SK-MEL-5 (cell line): ENCODE measurements around the gene PROK1. TPM values are rescaled to one million over a fixed set of nuclear protein-coding genes. Genes with fewer than 3 reads are reported as not detected.

Experiments
- DNase-seq: peaks from one replicate; pipeline ENCODE4 v3.0.0-alpha.2; 2016; ENCODE audit warnings: low read depth, low spot score
- in situ Hi-C: cut with HindIII; loops from 2 replicates; pipeline ENCODE4 v1.10.0; 2016; ENCODE audit warnings: low sequenced_read_pairs, high pct_unique_total_duplicates, low pct_unique_long_range_greater_than_20kb
- total RNA-seq: library from RNA; depleted of rRNA; stranded (reverse); fragments of >200 nt; shearing (Covaris generic); gene quantifications from 2 replicates; pipeline ENCODE4 v1.2.3, GENCODE V29; 2014

The PROK1 gene
- total RNA-seq, 1 experiment from 2014 or later: not detected

- DNase-seq: no peak
- in situ Hi-C loops: no loop called here
These were observed 6.3 kb downstream of the PROK1 start for GRCh38 chr1:110457206-110457605.

GRCh38 chr1:110460253-110461220, 9.6 kb downstream of the PROK1 start:
- in situ Hi-C loops: no loop called here
- DNase-seq: peak; percentile 87

- in situ Hi-C loops: no loop called here
- no peak for DNase-seq
These were observed 11.1 kb downstream of the PROK1 start for GRCh38 chr1:110462093-110462492.

GRCh38 chr1:110462964-110463363, 12.0 kb downstream of the PROK1 start:
- in situ Hi-C loops: no loop called here

GRCh38 chr1:110463725-110464124, 12.8 kb downstream of the PROK1 start:
- peak; percentile 29 for DNase-seq
- in situ Hi-C loops: no loop called here

More at GRCh38 chr1:110462964-110463363, 12.0 kb downstream of the PROK1 start:
- DNase-seq: peak; percentile 81

- DNase-seq: no peak
- in situ Hi-C loops: no loop called here
These were observed 13.4 kb downstream of the PROK1 start for GRCh38 chr1:110464340-110464739.

- DNase-seq: no peak
- in situ Hi-C loops: no loop called here
These were observed 14.3 kb downstream of the PROK1 start for GRCh38 chr1:110465038-110465813.

GRCh38 chr1:110465814-110466380, 14.9 kb downstream of the PROK1 start:
- DNase-seq: no peak
- in situ Hi-C loops: no loop called here

GRCh38 chr1:110466646-110467280, 15.8 kb downstream of the PROK1 start:
- DNase-seq: no peak
- in situ Hi-C loops: no loop called here

GRCh38 chr1:110471131-110471530, 20.2 kb downstream of the PROK1 start:
- peak; percentile 11 for DNase-seq
- in situ Hi-C loops: no loop called here

GRCh38 chr1:110472546-110472945, 21.6 kb downstream of the PROK1 start:
- in situ Hi-C loops: no loop called here
- no peak for DNase-seq

- no peak for DNase-seq
- in situ Hi-C loops: no loop called here
These were observed 23.5 kb downstream of the PROK1 start for GRCh38 chr1:110474444-110474843.

- DNase-seq: peak; percentile 41
- in situ Hi-C loops: no loop called here
These were observed 24.5 kb downstream of the PROK1 start for GRCh38 chr1:110475362-110476027.

GRCh38 chr1:110476028-110476765, 25.2 kb downstream of the PROK1 start:
- DNase-seq: no peak
- in situ Hi-C loops: no loop called here

GRCh38 chr1:110477041-110477440, 26.1 kb downstream of the PROK1 start:
- in situ Hi-C loops: no loop called here
- no peak for DNase-seq

GRCh38 chr1:110477445-110477957, 26.6 kb downstream of the PROK1 start:
- peak; percentile 49 for DNase-seq
- in situ Hi-C loops: no loop called here
